ENCODE data around the gene BPNT1. TPM values are rescaled to one million over a fixed set of nuclear protein-coding genes. Genes with fewer than 3 reads are reported as not detected.

The BPNT1 gene, protein sequence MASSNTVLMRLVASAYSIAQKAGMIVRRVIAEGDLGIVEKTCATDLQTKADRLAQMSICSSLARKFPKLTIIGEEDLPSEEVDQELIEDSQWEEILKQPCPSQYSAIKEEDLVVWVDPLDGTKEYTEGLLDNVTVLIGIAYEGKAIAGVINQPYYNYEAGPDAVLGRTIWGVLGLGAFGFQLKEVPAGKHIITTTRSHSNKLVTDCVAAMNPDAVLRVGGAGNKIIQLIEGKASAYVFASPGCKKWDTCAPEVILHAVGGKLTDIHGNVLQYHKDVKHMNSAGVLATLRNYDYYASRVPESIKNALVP
- 16.8 TPM for polyA plus RNA-seq (2013, experiment 1 of 2)
- polyA plus RNA-seq (2013, experiment 2 of 2) = 17.3 TPM

DNA sequence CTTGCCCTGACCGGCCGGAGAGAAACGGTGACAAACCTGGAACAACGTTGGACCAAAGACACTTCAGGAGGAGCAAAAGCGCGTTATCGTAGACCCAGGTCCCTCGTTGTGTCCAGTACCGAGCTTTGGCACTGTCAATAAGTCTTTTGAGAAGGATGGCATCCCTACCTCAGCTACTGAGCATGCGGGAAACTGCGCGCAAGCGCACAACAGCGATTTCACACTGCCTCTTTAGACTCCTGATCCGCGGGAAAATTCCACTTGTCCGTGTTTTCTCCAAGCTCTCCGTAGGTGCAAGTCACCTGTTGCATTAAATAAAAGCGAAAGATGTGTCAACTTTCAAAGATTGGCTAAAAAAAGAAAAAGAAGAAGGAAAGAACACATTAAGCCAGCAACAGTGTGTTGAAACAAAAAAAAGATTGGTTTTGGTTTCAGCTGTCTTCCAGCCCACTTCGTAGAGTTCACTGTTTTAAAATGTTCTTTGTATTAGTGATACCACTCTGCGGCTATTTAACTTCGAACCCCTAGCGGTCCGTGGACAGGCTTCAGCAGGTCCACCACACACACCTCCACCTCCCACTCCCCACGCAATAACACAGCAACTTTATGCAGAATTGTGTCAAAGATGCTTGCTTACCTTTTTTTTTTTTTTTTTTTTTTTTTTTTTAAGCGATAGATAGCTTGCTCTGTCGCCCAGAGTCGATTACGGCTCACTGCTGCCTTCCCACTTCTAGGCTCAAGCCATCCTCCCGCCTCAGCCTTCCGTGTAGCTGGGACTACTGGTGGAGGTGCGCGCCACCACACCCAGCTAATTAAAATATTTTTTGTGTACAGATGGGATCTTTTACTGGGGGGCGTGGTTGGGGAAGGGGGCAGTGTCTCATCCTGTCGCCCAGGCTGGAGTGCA lies at the start of gene BPNT1:
BPNT1 (minus strand) TSS at position 139 of the 907 bp plus-strand sequence. CDS start 9,942 bp downstream, outside the sequence.
- no peaks in the 10 kb centered on the region for H3K27me3 ChIP-seq (ENCODE audit: control insufficient read depth in 1 of 2, insufficient read depth in 1 of 2, low read length in 2 of 2)
- peak within 1 kb of the TSS; percentile 6 for H3K27ac ChIP-seq (ENCODE audit: low read length, poor library complexity, severe bottlenecking)
- peak within 1 kb of the TSS; percentile 78 to 87 for H3K4me3 ChIP-seq (ENCODE audit: insufficient read depth in 1 of 2, low read depth in 1 of 2, low read length in 2 of 2)
- under 1% methylated on average over 19 of the region's 35 CpGs for WGBS
- H3K4me1 ChIP-seq (ENCODE audit: control insufficient read depth, insufficient read depth, low read depth, low read length) = peaks cover 9% of the 10 kb centered on the region
- no peak within 1 kb of the TSS for H3K4ac ChIP-seq (ENCODE audit: low read depth in 1 of 2, low read length in 2 of 2)
- H4K8ac ChIP-seq (ENCODE audit: low read length) = peak within 1 kb of the TSS; percentile 72
- H2BK15ac ChIP-seq (ENCODE audit: low read depth, poor library complexity, severe bottlenecking) = no peak within 1 kb of the TSS
- peak within 1 kb of the TSS; percentile 87 for H3K4me2 ChIP-seq (ENCODE audit: low read length, poor library complexity, severe bottlenecking)
- H3K9me3 ChIP-seq (ENCODE audit: control insufficient read depth, low read length) = no peaks in the 10 kb centered on the region
- no peaks in the 10 kb centered on the region for H3K36me3 ChIP-seq (ENCODE audit: control insufficient read depth in 1 of 2, insufficient read depth in 2 of 2, low read depth in 1 of 2, low read length in 2 of 2)
- H2BK12ac ChIP-seq (ENCODE audit: low read length in 2 of 2) = no peak within 1 kb of the TSS
- H3K14ac ChIP-seq (ENCODE audit: low read length in 2 of 2) = no peak within 1 kb of the TSS
- no peak within 1 kb of the TSS for H4K91ac ChIP-seq (ENCODE audit: low read length)
- H3K23ac ChIP-seq (ENCODE audit: low read length in 2 of 2) = no peak within 1 kb of the TSS
- H2AFZ ChIP-seq (ENCODE audit: low read depth, low read length) = peak within 1 kb of the TSS; percentile 47
- H2BK120ac ChIP-seq (ENCODE audit: low read depth, low read length) = no peak within 1 kb of the TSS
- H3K9ac ChIP-seq (ENCODE audit: low read length) = peak within 1 kb of the TSS; percentile 90
- peak; percentile 92 for DNase-seq
- no peak within 1 kb of the TSS for H2AK5ac ChIP-seq (ENCODE audit: low read length, severe bottlenecking)
- peak within 1 kb of the TSS in 1 of 2 experiments; percentile 64 for H3K18ac ChIP-seq (ENCODE audit: low read depth in 1 of 2, low read length in 2 of 2)
- H2BK5ac ChIP-seq (ENCODE audit: low read depth, low read length, poor library complexity, severe bottlenecking) = no peak within 1 kb of the TSS
- peaks cover 13% of the 10 kb centered on the region for H3K79me1 ChIP-seq (replicated peaks; ENCODE audit: low read length, poor library complexity, severe bottlenecking)

DNA sequence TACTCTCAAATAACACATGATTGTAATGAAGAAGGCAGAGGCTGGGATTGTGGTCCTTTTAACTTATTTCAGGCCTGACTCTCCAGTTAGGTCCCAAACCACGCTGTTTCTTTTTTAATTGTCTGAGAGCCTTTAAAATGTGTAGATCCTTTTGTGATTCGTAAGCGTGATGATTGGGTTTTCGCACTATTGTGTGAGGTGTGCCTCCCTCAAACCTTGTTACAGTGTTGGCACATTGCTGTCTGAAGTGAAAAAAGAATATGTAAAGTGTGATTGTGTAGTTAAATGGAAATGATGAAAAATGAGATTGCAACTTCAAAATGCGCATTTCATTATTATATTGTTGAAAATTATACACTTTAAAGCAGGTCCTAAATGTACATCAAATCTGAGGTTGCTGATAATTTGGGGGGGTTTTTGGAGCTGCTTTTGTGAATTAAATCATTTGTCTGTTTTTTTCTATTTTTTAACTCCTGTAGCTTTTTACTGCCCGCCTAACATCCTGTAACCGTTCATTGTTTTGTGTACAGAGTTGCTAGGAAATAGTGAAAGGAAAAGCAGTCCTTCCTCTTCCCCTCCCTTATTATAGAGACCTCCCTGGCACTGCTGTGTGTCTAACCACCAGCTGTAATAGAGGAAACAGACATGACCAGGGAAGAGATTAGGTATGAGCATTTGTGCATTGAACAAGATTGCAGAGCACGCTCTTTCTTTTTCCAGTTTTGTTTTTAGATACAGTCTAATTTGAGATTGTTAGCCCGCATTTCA lies 47.6 kb upstream of the BPNT1 start:
- no peak overlapping the region for H3K4me3 ChIP-seq (ENCODE audit: insufficient read depth in 1 of 2, low read depth in 1 of 2, low read length in 2 of 2)
- peak; percentile 32 for DNase-seq
- no peak overlapping the region for H3K23ac ChIP-seq (ENCODE audit: low read length in 2 of 2)
- no peak overlapping the region for H2BK120ac ChIP-seq (ENCODE audit: low read depth, low read length)
- no peak overlapping the region for H3K9ac ChIP-seq (ENCODE audit: low read length)
- H4K91ac ChIP-seq (ENCODE audit: low read length) = no peak overlapping the region
- peaks cover 7% of the 10 kb centered on the region for H3K79me1 ChIP-seq (replicated peaks; ENCODE audit: low read length, poor library complexity, severe bottlenecking)
- no peak overlapping the region for H2AFZ ChIP-seq (ENCODE audit: low read depth, low read length)
- H2AK5ac ChIP-seq (ENCODE audit: low read length, severe bottlenecking) = no peak overlapping the region
- H3K4ac ChIP-seq (ENCODE audit: low read depth in 1 of 2, low read length in 2 of 2) = no peak overlapping the region
- no peaks in the 10 kb centered on the region for H3K4me1 ChIP-seq (ENCODE audit: control insufficient read depth, insufficient read depth, low read depth, low read length)
- no peak overlapping the region for H2BK12ac ChIP-seq (ENCODE audit: low read length in 2 of 2)
- WGBS = 99% methylated on average over 5 of the region's 9 CpGs
- no peaks in the 10 kb centered on the region for H3K9me3 ChIP-seq (ENCODE audit: control insufficient read depth, low read length)
- no peak overlapping the region for H3K18ac ChIP-seq (ENCODE audit: low read depth in 1 of 2, low read length in 2 of 2)
- H3K14ac ChIP-seq (ENCODE audit: low read length in 2 of 2) = no peak overlapping the region
- H3K27me3 ChIP-seq (ENCODE audit: control insufficient read depth in 1 of 2, insufficient read depth in 1 of 2, low read length in 2 of 2) = no peaks in the 10 kb centered on the region
- no peak overlapping the region for H4K8ac ChIP-seq (ENCODE audit: low read length)
- H2BK5ac ChIP-seq (ENCODE audit: low read depth, low read length, poor library complexity, severe bottlenecking) = no peak overlapping the region
- peaks cover 35 to 93% of the 10 kb centered on the region in 2 experiments for H3K36me3 ChIP-seq (ENCODE audit: control insufficient read depth in 1 of 2, insufficient read depth in 2 of 2, low read depth in 1 of 2, low read length in 2 of 2)
- H3K4me2 ChIP-seq (ENCODE audit: low read length, poor library complexity, severe bottlenecking) = no peak overlapping the region
- no peak overlapping the region for H3K27ac ChIP-seq (ENCODE audit: low read length, poor library complexity, severe bottlenecking)
- no peak overlapping the region for H2BK15ac ChIP-seq (ENCODE audit: low read depth, poor library complexity, severe bottlenecking)

DNA sequence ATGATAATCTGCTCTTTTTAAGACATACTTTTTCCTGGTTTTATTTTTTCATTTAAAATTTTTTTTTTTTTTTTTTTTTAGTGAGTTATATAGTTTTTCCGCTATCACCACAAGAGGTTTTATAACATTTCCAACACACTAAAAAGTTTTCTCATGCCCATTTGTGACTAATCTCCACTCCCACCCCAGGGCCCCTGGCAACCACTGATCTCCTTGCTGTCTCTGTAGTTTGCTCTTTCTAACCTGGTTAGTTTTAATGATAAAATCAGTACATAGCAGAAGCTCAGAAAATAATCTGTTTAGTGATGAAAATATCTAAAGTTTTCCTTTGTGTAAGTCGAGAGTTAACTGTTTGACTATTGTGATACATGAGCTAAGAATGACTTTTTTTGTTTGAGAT lies 46.2 kb upstream of the BPNT1 start:
- Histone ChIP-seq H3K4ac (ENCODE audit: low read depth in 1 of 2, low read length in 2 of 2) (no peak overlapping the region), H3K9ac (ENCODE audit: low read length) (no peak overlapping the region), H2BK5ac (ENCODE audit: low read depth, low read length, poor library complexity, severe bottlenecking) (no peak overlapping the region), H3K4me2 (ENCODE audit: low read length, poor library complexity, severe bottlenecking) (no peak overlapping the region), H3K79me1 (replicated peaks; ENCODE audit: low read length, poor library complexity, severe bottlenecking) (peaks cover 9% of the 10 kb centered on the region), H2BK12ac (ENCODE audit: low read length in 2 of 2) (no peak overlapping the region), H3K9me3 (ENCODE audit: control insufficient read depth, low read length) (no peaks in the 10 kb centered on the region), H3K23ac (ENCODE audit: low read length in 2 of 2) (no peak overlapping the region), H3K27ac (ENCODE audit: low read length, poor library complexity, severe bottlenecking) (no peak overlapping the region), H3K14ac (ENCODE audit: low read length in 2 of 2) (no peak overlapping the region), H3K27me3 (ENCODE audit: control insufficient read depth in 1 of 2, insufficient read depth in 1 of 2, low read length in 2 of 2) (no peaks in the 10 kb centered on the region), H2AFZ (ENCODE audit: low read depth, low read length) (no peak overlapping the region), H2AK5ac (ENCODE audit: low read length, severe bottlenecking) (no peak overlapping the region), H4K91ac (ENCODE audit: low read length) (no peak overlapping the region), H4K8ac (ENCODE audit: low read length) (no peak overlapping the region), H2BK15ac (ENCODE audit: low read depth, poor library complexity, severe bottlenecking) (no peak overlapping the region), H3K4me1 (ENCODE audit: control insufficient read depth, insufficient read depth, low read depth, low read length) (no peaks in the 10 kb centered on the region), H2BK120ac (ENCODE audit: low read depth, low read length) (no peak overlapping the region), H3K18ac (ENCODE audit: low read depth in 1 of 2, low read length in 2 of 2) (no peak overlapping the region), H3K4me3 (ENCODE audit: insufficient read depth in 1 of 2, low read depth in 1 of 2, low read length in 2 of 2) (no peak overlapping the region), H3K36me3 (ENCODE audit: control insufficient read depth in 1 of 2, insufficient read depth in 2 of 2, low read depth in 1 of 2, low read length in 2 of 2) (peaks cover 44 to 82% of the 10 kb centered on the region in 2 experiments)
- WGBS = 100% methylated on average over 1 of the region's 2 CpGs
- no peak for DNase-seq
